HG03159 (cell line): ENCODE measurements around the gene PPP1R1B.

ENCODE experiments used
- ATAC-seq: cut with Tn5 transposase; IDR thresholded peaks from one replicate; pipeline ENCODE4 v1.9.1; 2021; ENCODE audit warnings: mild to moderate bottlenecking, moderate library complexity; ENCODE audit not compliant: unreplicated experiment

The PPP1R1B gene

DNA sequence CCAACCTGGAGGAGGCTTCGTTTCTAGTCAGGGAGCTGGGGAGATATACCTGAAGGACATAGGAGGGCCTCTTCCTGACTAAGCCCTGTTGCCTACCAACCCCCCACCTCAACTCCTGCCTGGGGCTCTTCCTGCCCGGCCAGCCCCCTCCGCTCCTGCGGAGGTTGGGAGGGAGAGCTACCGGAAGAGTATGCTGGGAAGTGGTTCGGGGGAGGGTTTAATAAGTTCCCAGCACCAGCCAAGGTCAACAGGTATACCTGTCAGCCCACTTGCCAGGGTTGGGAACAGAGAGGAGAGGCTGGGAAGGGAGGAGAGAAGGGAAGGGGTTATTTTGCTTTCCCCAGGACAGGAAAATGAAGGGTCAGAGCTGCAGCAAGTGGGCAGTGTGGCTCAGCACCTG is 4.7 kb downstream of the PPP1R1B start:
- no peak for ATAC-seq

DNA sequence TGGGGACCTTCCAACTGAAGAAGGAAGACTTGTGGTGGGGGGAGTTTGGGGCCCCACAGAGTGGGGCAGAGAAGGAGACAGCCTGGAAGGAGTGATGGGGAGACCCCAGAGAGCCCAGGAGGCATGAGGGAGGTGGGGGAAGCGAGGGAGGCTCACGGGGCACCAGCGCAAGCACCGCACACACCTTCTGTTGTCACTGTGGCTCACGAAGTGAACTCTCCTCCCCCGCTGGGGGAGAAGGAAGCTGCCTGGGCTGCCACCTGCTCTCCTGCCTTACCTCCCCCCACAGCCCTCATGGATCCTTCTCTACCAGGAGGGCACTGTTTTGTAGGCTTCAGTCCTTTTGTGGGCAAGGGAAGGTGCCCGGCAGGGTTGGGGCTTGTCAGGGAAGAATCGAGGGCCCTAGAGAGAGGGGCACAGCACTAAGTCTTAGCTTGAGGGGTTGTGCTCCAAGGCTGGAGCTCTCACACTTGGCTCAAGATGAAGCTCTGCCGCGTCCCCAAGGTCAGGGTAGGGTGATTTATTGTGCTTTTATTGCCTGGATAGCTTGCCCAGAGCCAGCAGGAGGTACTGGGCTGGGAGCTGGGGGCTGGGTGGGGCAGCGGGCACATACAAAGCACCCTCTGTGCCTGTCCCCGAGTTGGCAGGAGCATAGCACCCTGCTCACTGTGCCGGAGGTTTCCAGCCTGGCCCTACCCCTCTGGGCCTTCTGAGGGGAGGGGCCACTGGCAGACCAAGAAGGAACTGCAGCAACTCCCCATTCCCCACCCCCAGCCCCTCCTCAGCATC is 5.6 kb downstream of the PPP1R1B start:
- ATAC-seq: no peak

DNA sequence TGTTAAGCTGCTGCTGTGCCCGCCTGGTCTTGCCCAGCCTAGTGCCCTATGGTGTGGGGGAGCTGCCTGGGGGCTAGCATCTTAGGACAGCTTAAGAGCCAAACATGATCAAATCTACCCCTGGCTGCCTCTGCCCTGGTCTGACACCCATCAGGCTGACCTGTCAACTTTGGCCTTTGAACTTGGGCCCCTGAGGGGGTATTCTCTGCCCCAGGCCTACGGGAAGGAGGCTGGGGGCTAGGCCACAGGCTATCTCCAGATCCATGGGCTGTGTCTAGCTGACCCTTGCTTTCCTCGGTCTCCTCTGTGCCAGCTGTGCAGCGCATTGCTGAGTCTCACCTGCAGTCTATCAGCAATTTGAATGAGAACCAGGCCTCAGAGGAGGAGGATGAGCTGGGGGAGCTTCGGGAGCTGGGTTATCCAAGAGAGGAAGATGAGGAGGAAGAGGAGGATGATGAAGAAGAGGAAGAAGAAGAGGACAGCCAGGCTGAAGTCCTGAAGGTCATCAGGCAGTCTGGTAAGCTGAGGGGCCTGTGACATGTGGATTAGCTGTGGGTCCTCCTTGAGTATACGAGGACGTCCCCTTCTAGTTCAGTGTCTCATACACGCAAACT is 6.9 kb downstream of the PPP1R1B start:
- ATAC-seq: no peak

DNA sequence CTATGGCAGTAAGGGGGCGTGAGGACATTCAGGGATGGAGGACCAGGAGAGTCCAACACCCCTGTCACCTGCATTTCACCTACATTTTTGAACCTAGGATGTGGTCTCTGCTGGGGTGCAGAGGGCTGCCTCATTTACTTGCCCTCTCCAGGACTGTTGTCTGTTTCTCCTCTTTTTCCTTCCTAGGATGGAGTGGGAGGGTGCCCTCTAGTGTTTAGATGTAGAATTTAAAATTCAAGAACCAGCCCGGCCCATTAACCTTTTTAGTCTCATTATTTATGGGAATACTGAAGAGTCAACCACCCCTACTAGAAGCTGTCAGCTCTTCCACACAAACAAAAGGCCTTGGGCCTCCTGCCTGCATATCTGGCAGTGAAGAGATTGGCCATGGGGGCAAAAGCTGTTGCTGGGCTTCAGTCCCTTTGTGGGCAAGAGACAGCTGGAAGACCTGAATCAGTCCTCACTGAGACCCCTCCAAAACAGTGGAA is 7.7 kb downstream of the PPP1R1B start:
- no peak for ATAC-seq

DNA sequence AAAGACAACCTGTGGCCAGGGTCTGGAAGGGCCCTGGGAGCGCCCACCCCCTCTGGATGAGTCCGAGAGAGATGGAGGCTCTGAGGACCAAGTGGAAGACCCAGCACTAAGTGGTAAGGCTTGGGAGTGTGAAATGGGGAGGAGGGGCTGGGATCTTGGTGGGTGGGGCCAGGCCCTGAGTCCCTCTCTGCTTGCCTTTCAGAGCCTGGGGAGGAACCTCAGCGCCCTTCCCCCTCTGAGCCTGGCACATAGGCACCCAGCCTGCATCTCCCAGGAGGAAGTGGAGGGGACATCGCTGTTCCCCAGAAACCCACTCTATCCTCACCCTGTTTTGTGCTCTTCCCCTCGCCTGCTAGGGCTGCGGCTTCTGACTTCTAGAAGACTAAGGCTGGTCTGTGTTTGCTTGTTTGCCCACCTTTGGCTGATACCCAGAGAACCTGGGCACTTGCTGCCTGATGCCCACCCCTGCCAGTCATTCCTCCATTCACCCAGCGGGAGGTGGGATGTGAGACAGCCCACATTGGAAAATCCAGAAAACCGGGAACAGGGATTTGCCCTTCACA is 8.9 kb downstream of the PPP1R1B start:
- no peak for ATAC-seq

DNA sequence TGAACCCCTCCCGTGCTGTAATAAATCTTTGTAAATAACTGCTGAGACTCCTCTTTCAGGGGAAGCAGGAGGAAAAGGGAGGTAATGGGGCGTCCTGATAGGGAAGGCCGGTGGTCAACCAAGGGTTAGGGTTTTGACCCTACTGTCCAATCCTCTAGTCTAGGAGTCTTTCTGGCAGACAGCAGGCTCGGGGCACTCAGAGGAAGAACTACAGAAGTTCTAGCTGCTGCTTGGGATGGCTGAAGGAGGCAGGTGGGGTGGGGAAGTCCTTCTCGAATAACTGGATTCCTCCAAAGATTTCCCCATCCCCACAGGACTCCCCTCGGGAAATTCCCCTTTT is 9.8 kb downstream of the PPP1R1B start:
- peak; percentile 9 for ATAC-seq

DNA sequence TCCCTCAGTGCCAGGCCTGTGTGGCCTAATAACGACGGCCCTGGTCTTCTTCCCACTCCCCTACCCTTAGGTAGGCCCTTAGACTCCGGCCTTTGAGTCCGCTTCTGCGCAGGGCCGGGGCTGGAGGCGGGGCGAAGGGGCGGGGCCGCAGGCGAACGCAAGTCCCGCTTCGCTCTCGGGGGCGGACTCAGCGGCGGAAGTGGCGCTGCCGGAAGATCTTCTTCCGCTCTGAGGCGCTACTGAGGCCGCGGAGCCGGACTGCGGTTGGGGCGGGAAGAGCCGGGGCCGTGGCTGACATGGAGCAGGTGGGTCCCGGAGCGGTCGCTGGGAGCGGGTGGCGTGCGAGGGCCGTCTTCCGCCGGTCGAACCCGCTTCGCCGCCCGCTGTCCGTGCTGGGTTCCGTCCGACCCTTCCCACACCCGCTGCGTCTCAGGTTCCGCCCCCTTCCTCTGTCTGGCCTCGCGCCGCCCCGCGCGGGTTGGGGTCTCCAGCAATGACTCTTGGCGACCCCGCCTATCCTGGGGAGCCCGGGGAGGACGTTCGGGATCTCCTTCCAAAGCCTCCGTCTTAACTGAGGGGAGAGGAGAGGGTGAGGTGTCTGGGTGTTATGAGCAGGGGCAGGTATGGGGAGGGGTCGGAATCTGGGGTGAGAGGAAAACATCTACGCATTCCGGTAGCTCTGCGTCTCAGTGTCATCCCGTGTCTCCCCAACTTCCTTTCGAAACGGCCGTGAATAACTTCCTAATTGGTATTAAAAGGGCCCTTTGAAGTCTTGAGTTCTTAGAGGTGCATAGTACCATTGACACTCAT is 10.4 kb downstream of the PPP1R1B start, which contains the start of gene STARD3:
Gene STARD3, plus strand, starts transcription at position 218 of the 810 bp plus-strand sequence. CDS start 16,388 bp downstream, outside the sequence.
- ATAC-seq: peak; percentile 71

DNA sequence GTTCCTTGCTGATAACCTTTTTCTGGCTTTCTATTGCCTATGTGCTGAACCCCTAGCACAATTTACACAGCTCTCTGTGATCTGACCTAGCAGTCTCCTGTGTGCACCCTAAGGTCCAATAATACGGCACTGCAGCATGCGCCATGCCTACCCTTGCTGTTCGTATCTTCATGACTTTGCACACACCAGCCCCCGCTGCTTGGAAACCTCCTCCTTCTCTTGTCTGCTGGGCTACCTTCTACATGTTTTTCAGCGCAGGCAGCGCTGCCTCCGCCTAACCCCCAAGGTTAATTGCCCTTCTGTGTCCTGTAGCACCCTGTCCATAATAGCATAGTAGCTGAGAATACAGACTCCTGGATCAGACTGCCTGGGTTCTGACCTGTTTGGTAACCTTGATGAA is 11.6 kb downstream of the PPP1R1B start:
- ATAC-seq: no peak

DNA sequence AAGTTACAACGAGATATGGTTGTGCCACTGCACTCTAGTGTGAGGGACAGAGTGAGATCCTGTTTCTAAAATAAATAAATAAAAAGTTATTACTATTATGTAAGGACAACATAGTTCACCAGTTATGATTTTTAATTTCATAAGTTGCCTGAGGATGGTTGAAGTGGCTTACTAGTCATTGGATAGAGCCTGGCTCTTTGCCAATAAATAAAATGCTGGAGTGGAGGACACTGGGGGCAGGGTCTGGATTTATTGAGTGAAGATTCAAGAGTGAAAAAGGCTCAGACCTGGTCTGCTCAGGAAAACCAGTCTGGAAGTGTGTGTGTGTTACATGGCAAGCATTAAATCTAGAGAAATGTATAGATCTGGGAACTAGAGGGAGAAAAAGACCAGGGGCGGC is 12.3 kb downstream of the PPP1R1B start:
- ATAC-seq: no peak

DNA sequence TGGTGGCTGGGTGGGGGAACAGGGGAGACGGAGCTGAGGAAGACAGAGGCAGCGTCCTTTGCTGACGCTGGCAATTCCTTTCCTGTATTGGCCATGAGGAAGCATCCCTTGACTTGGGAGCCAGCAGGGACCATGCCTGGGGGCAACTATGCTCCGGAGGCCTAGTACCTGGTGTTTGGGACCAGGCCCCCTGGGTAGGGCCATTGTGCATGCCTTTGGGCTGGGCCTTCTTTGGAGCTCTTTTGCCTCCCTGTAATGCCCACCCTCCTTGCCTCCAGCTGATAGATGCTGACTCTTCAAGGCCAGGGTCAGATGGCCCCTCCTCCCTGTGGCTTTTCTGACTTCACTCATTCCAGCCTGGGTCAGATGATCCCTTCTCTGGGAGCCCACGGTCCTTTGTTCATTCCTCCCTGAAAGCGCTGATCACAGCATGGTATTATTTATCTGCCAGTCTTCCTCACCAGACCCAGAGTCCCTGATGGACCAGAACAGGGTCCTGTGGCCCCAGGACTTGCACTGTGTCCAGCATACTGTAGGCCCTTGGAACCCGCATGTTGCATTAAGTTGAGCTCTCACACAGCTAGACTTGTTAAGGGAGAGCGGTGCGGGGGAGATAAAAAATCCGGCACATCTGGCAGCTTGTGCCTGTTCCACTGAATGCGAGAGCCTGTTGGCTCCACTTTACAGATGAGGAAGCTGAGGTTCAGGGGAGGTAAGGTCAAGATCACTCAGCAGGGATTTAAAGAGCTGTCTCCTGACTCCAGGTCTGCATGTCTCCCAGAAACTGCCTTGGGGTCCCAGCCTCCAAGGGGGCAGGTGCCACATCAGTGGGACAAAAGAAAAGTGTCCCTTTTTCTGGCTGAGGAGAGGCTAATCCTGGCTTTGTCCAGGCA is 13.1 kb downstream of the PPP1R1B start:
- ATAC-seq: no peak

DNA sequence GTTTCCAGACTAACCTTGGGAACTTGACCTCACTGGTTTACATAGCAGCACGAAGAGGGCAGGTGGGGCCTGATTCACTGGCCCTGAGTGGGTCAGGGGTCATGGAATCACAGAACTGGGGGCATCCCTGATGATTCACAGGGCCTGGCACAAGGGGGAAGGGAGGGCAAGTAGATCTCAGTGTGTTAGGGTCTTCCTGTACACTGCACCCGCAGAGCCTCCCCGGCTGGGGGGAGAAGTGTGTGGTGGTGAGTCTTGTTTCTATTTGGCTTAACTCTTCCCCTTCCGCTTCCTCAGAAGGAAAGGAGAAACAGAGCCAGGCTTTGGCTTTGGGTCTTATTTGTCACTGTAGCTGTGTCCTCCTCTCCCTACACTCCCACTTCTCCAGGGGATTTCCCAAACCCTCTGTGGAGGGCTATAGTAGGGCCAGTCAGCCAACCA is 13.9 kb downstream of the PPP1R1B start:
- no peak for ATAC-seq

DNA sequence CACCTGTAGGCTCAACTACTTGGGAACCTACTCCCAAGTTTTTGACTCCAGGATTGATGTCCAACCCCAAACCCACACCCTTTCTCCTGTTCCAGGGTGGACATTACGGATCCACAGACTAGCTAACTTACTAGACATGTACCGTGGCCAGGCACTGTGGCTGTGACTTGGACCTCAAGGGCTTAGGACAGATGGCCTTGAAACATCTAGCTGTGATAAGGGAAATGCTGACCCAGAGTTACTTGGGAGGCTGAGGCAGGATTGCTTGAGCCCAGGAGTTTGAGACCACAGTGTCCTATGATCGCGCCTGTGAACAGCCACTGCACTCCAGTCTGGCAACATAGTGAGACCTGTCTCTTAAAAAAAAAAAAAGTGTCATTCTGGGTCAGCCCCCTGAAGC is 14.3 kb downstream of the PPP1R1B start:
- ATAC-seq: no peak

DNA sequence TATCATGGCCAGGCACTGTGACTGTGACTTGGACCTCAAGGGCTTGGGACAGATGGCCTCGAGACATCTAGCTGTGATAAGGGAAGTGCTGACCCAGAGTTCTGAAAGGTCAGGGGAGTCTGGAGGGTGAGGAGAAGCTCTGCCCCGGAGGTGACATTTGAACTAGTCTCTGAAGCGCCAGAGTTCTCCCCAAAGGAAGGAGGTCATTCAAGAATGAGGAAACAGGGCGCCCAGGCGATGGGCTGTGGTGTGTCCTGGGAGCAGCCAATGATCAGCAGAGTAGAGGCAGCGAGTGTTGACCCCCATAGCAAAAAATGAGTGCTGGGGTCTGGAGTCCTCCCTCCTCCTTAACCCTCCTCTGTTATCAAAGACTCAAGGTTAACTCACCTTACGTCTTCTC is 15.1 kb downstream of the PPP1R1B start:
- ATAC-seq: no peak

DNA sequence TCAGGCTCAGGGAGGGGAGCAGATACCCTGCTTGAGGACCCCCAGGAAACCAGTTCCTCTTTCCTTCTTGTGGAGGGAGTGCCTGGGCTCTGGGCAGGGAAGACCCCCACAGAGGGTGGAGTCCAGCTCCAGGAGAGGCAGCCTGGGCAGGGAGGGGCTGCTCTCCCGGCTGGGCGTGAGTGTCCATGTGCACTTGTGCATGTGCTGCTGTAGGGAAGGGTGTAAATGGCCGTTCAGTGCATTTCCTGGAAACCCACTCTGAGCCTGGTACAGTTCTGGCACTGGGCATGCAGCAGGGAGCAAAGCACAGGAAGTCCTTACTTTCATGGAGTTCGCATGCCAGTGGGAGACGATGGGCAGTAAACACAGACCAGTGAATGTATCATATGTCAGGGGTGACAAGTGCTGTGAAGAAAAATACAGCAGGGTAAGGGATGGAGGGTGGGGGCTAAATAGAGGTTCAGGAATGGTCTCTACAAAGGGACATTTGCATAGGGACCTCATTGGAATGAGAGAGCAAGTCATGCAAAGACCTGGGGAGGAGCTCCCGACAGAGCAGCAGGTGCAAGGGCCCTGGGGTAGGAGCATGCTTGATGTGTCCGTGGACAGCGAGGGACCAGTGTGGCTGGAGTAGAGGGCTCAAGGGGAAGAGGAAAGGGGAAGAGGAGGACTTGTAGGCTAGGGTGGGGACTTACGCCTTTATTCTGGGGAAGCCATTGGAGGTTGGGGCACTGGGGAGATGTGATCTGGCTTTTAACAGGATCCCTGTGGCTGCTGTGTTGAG is 15.7 kb downstream of the PPP1R1B start:
- no peak for ATAC-seq

DNA sequence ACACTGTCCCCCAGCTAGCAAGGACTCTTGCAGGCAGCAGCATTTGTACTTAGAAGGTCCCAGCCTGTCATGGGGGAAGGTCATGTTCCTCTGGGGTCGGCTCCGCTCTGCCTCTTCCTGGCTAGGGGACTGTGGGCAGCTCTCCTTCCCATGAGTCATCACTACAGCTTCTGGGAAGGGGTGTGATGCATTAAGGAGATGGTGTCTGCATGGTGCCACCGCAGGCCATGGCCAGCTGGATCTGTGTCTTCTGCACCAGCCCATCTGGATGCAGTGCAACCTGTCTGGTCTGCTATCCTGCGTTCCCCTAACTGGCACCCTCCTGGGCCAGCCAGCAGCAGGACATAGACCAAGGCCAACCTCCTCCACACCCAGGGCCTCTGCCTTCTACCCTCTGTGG is 16.5 kb downstream of the PPP1R1B start:
- no peak for ATAC-seq

DNA sequence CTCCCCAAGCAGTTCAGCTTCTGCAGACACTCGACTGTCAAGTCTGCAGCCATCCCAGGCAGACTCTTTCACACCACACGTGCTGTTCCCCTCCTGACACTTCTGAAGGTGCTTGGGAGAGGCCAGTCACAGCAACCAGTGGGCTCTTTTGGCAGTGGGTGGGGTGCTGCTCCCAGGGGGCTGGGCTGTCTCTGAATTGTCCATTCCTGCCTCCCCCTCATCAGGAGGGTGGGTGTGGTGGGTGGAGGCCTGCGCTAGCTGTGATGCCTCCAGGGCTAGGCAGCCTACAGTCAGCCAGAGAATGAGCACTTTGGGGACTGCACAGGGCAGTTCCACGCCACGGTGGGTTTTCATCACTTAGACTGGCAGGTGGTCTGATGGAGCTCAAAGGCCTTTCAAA is 20.5 kb downstream of the PPP1R1B start:
- ATAC-seq: no peak

DNA sequence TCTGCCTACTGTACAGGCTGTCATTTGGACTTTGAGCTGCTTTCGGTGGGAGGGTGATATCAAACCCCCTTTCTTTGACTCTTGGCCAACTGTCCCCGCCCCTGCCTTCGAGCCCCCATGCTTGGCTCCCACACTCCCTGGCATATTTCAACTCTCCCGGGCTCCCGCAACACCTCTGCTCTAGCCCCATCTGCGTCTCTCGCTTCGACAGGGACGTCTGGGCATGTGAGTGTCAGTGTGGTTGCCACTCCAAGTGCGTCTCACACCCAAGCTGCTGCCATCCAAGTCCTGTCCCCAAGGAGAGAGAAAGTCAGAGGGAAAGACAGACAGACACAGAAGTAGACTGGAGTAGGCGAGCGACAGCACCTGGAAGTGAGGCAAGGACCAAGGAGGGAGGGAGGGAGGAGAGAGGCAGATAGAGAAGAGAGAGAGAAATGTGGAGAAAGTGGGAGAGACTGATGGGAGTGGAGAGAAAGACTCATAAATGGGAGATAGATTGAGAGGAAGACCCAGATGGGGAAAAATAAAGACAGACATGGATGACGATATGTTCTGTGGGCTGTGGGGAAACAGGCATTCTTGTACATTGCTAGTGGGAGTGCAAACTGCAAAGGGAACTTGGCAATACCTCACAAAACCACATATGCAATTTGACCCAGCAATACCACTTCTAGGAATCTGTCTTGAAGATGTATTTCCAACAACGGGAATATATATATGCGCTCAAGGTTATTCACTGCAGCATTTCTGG is 22.0 kb downstream of the PPP1R1B start:
- ATAC-seq: no peak

DNA sequence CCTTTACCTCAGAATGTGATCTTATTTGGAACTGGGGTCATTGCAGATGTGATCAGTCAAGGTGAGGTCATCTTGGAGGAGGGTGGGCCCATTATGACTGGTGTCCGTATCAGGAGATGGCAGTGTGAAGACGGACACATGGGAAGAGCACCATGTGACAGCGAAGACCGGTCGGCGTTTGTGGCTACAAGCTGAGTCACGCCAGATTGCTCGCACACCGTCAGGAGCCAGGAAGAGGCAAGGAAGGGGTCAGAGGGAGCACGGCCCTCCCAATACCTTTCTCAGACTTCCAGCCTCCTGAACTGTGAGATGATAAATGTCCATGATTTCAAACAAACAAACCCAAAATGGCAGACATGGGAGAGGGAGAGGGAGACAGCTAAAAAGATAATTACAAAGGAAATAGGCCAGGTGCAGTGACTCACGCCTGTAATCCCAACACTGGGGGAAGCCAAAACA is 23.4 kb downstream of the PPP1R1B start:
- ATAC-seq: no peak
